HFFc6 (cell line): ENCODE measurements around the gene PINK1. TPM values are rescaled to one million over a fixed set of nuclear protein-coding genes. Genes with fewer than 3 reads are reported as not detected.
A peak's percentile ranks its signal among the peaks of the same experiment; 100 is the strongest.

Source experiments
- DNase-seq: peaks from one replicate; pipeline ENCODE4 v3.0.0-alpha.2; 2018
- H3K27ac Mint-ChIP-seq: 2 replicates; pipeline ENCODE4 v1.8.0; 2020; ENCODE audit warnings: mild to moderate bottlenecking, mixed read lengths
- H3K27me3 Mint-ChIP-seq: 2 replicates; pipeline ENCODE4 v1.8.0; 2021; ENCODE audit warnings: mild to moderate bottlenecking, moderate library complexity, mixed read lengths; ENCODE audit not compliant: insufficient read depth
- H3K36me3 Mint-ChIP-seq: 2 replicates; pipeline ENCODE4 v1.8.0; 2021; ENCODE audit warnings: low read depth, mixed read lengths
- H3K4me1 Mint-ChIP-seq: 2 replicates; pipeline ENCODE4 v1.8.0; 2020; ENCODE audit warnings: low read depth, mixed read lengths
- H3K4me3 Mint-ChIP-seq: 2 replicates; pipeline ENCODE4 v1.8.0; 2020; ENCODE audit warnings: mild to moderate bottlenecking, moderate library complexity, mixed read lengths
- H3K9me3 Mint-ChIP-seq: 2 replicates; pipeline ENCODE4 v1.8.0; 2020; ENCODE audit warnings: mild to moderate bottlenecking, mixed read lengths
- long read RNA-seq: library from polyadenylated mRNA; unstranded; transcript quantifications from one replicate; pipeline ENCODE4 v2.0.0, GENCODE V29; 2019
- total RNA-seq, 6 experiments: library from RNA; stranded (reverse); fragmentation: NEBNext Ultra II Directional; extraction: Animal tissue kit (Norgen Biotek cat#: 25700); gene quantifications; 2 replicates in 1 of 6; 3 replicates in 5 of 6; pipeline ENCODE4 v1.2.3, GENCODE V29; 2021
- TF ChIP-seq, protein P1 (sequence below): fragments of 200-600 bp; sonication (generic); IDR thresholded peaks from 2 replicates; pipeline ENCODE4 v1.5.0; 2021; ENCODE audit warnings: antibody characterized with exemption, mild to moderate bottlenecking

PINK1 gene
- 100 to 1,000 TPM in 3 of 6 experiments, 10 to 100 TPM in 3; 89.9 to 134 (median 99.1) TPM for total RNA-seq
- long read RNA-seq, transcript PINK1-202 (4 exons, 1,658 nt): minor isoform, 6 of 32 reads
- long read RNA-seq, transcript PINK1-201 (8 exons, 2,660 nt): major isoform, 7 of 32 reads
- long read RNA-seq, partial matches to known transcripts: 13 of 32 reads
- long read RNA-seq, other reads (novel, unspliced or antisense): 6 of 32 reads

DNA sequence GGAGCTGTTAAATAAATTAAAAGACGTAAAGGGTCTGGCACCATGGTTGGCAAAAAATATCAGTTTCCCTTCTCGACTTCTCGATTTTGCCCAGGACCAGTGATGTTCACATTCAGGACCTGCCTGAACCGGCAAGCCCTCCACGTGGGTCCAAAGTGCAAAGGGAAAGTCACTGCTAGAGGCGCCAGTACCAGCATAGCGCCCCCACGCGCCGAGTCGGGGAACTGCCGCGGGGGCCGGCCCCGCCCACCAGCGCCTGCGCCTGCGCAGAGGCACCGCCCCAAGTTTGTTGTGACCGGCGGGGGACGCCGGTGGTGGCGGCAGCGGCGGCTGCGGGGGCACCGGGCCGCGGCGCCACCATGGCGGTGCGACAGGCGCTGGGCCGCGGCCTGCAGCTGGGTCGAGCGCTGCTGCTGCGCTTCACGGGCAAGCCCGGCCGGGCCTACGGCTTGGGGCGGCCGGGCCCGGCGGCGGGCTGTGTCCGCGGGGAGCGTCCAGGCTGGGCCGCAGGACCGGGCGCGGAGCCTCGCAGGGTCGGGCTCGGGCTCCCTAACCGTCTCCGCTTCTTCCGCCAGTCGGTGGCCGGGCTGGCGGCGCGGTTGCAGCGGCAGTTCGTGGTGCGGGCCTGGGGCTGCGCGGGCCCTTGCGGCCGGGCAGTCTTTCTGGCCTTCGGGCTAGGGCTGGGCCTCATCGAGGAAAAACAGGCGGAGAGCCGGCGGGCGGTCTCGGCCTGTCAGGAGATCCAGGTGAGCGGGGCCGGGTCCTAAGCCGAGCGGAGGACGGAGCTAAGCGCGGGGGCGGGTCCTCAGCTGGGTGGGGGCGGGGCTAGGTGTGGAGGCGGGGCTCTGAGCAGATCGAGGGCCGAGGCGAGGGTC, at the start of gene PINK1:
Gene PINK1 (plus strand): TSS at position 269 of the 875 bp plus-strand sequence. CDS start 91 bp downstream, at position 360.
- peak; percentile 58 for DNase-seq
- peaks cover 37% of the 10 kb centered on the region for H3K4me1 Mint-ChIP-seq
- H3K9me3 Mint-ChIP-seq: no peaks in the 10 kb centered on the region; the same call in 1 of the 2 replicates
- peak within 1 kb of the TSS; percentile 74 for H3K27ac Mint-ChIP-seq
- peak within 1 kb of the TSS; percentile 91 for H3K4me3 Mint-ChIP-seq
- TF ChIP-seq, protein P1, sequence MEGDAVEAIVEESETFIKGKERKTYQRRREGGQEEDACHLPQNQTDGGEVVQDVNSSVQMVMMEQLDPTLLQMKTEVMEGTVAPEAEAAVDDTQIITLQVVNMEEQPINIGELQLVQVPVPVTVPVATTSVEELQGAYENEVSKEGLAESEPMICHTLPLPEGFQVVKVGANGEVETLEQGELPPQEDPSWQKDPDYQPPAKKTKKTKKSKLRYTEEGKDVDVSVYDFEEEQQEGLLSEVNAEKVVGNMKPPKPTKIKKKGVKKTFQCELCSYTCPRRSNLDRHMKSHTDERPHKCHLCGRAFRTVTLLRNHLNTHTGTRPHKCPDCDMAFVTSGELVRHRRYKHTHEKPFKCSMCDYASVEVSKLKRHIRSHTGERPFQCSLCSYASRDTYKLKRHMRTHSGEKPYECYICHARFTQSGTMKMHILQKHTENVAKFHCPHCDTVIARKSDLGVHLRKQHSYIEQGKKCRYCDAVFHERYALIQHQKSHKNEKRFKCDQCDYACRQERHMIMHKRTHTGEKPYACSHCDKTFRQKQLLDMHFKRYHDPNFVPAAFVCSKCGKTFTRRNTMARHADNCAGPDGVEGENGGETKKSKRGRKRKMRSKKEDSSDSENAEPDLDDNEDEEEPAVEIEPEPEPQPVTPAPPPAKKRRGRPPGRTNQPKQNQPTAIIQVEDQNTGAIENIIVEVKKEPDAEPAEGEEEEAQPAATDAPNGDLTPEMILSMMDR: peak; percentile 99
- H3K36me3 Mint-ChIP-seq: peaks cover 11% of the 10 kb centered on the region; the same call in 1 of the 2 replicates
- H3K27me3 Mint-ChIP-seq: peaks cover 2% of the 10 kb centered on the region

DNA sequence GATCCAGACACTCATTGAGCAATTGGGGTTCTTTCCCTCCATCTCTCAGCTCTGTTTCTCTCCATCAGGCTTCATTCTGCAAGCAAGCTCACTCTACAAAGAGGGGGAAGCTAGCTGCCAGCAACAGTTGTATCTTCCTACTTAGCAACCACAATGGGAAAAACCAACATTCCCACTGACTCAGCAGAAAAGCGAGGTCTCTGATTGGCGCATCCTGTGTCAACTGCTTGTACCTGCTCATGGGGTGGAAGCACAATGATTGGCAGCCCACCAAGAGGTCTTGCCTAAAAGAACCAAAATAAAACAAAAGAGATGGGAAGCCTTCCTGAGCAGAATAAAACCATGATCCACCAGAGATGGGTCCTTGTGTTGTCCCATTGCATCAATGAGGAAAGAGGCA, 48.4 kb upstream of the PINK1 start:
- no peaks in the 10 kb centered on the region for H3K9me3 Mint-ChIP-seq
- DNase-seq: no peak

DNA sequence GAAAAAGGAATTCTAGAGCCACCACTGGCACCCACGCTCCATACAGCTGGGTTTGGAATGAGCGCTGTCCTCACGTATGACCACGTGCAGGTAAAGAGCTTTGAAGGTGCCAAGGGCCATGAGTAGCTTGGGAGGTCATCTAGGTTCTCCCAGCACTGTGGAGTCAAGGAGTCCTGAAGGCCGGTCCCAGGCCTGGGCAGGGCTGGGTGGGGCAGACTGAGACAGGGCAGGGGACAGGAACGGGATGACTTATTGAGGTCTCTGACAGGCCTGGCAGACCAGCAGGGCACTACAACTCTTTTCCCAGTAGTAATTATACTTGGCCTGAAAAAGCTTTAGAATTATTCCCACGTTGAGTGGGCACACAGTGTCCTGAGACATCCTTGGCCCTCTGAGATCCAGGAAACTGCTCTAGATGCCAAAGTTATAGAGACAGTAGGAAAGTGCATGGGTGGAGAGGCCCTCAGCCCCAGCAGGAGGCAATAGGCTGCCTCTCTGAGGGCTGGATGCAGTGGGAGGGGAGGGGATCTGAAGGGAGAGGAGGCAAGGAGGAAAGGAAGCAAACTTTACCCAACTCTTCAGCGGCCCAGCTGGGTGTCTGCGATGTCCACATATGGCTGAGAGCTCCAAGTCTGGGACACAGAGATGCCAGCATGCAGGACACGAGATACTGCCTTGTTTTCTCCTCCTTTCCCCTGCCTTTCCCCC, 46.2 kb upstream of the PINK1 start:
- H3K4me1 Mint-ChIP-seq: peaks cover 43% of the 10 kb centered on the region
- H3K27ac Mint-ChIP-seq: no peak overlapping the region
- no peaks in the 10 kb centered on the region for H3K9me3 Mint-ChIP-seq
- H3K36me3 Mint-ChIP-seq: no peaks in the 10 kb centered on the region
- peaks cover 5% of the 10 kb centered on the region for H3K27me3 Mint-ChIP-seq
- no peak overlapping the region for H3K4me3 Mint-ChIP-seq
- no peak for DNase-seq
- TF ChIP-seq, protein P1: no peak

More for the DNA sequence above, 48.4 kb upstream of the PINK1 start:
- Mint-ChIP-seq H3K27ac (no peak overlapping the region), H3K27me3 (peaks cover 5% of the 10 kb centered on the region; the same call in 1 of the 2 replicates), H3K4me1 (peaks cover 34% of the 10 kb centered on the region), H3K4me3 (no peak overlapping the region), H3K36me3 (no peaks in the 10 kb centered on the region)
- TF ChIP-seq, protein P1: no peak

DNA sequence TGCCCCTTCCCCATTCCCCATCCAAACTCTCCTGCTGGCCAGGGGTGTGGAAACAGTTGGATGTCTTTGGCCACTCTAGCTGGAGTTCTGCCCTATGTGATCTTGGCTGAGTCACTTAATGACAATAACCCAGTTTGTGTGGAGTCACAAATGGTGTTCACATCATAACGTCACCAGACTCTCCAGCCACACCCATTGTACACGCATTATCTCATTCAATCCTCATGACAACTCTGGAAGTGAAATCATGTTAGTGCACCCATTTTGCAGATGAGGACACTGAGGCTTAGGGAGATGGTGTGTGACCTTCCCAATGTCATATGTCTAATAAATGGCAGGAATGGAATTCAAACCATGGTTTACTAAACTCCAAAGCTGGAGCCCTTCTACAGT, 45.6 kb upstream of the PINK1 start:
- Mint-ChIP-seq H3K27me3 (peaks cover 6% of the 10 kb centered on the region), H3K4me3 (no peak overlapping the region), H3K27ac (no peak overlapping the region), H3K9me3 (no peaks in the 10 kb centered on the region), H3K4me1 (peaks cover 43% of the 10 kb centered on the region), H3K36me3 (no peaks in the 10 kb centered on the region)
- DNase-seq: peak; percentile 43
- TF ChIP-seq, protein P1: no peak

DNA sequence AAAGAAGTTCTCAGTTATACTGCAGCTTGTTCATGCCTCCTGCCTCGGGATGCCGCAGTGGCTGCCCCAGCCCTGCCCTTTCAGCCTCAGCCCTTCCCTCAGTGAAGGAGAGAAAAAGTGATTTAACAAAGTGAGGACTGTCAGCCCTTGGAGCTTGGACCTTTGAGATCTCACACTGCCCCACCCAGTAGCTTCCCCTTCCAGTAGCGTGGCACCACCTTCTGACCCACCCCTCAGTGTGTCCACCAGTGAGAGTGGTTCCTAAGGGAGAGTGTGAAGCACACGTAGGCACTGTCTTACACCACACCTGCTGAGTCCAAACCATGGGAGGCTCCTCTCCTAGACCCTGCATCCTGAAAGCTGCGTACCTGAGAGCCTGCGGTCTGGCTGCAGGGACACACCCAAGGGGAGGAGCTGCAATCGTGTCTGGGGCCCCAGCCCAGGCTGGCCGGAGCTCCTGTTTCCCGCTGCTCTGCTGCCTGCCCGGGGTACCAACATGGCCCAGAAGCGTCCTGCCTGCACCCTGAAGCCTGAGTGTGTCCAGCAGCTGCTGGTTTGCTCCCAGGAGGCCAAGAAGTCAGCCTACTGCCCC, 44.5 kb upstream of the PINK1 start, which contains the start of gene CDA:
Gene CDA (plus strand): TSS at position 464 of the 592 bp plus-strand sequence. CDS start 33 bp downstream, at position 497.
- Mint-ChIP-seq H3K9me3 (no peaks in the 10 kb centered on the region), H3K4me3 (peak within 1 kb of the TSS; percentile 84), H3K27ac (peak within 1 kb of the TSS; percentile 42), H3K27me3 (peaks cover 6% of the 10 kb centered on the region), H3K4me1 (peaks cover 43% of the 10 kb centered on the region), H3K36me3 (no peaks in the 10 kb centered on the region)
- TF ChIP-seq, protein P1: no peak
- no peak for DNase-seq
